K562 (cell line): ENCODE measurements around the gene CCN6. TPM values are rescaled to one million over a fixed set of nuclear protein-coding genes. Genes with fewer than 3 reads are reported as not detected.
"Not testable (repeated sequence)": the region's sequence is repeated elsewhere in the genome, so short reads cannot be mapped to it uniquely, and the experiment has no call there.

Experiments used
- ATAC-seq: fragments of 200-7000 bp; cut with Tn5 transposase; 3 replicates; pipeline ENCODE4 v1.9.1; 2020; ENCODE audit warnings: moderate library complexity
- BruUV-seq: library from RNA; stranded (reverse); fragments of 400-500 nt; replicated peaks from 2 replicates; lab custom pipeline; 2021; lab: Mats Ljungman, UMichigan
- CTCF ChIA-PET: fragments of 300-600 bp; formaldehyde crosslinking; extraction: SDS; loops from one replicate; lab custom pipeline; 2021; ENCODE audit warnings: low intra/inter-chr PET ratio; lab: Yijun Ruan, JAX
- POLR2A ChIA-PET: fragments of 300-600, 350-650 bp; sonication (Branson Sonifier 250); formaldehyde crosslinking; extraction: SDS; loops from one replicate; lab custom pipeline; 2021; ENCODE audit warnings: antibody characterized with exemption, inconsistent platforms; lab: Yijun Ruan, JAX
- DNase-seq, 4 experiments: peaks; one replicate each; pipeline versions ENCODE4 v3.0.0 to v3.0.0-alpha.2; 2011 to 2018; ENCODE audit warnings: low spot score in 3 of 4, mixed read lengths in 3 of 4; ENCODE audit errors: extremely low read depth in 1 of 4
- FAIRE-seq: peaks from 2 replicates; lab custom pipeline; 2011; peaks lifted over from hg19 to GRCh38; lab: Jason Lieb, UNC
- H2AFZ ChIP-seq: 2 replicates; pipeline ENCODE4 v1.6.0; 2011; ENCODE audit warnings: low read depth, low read length, control low read depth, inconsistent platforms
- H3K27ac ChIP-seq: fragments of 200-600 bp; 3 replicates; pipeline ENCODE4 v1.8.0; 2011; ENCODE audit warnings: low read depth, mild to moderate bottlenecking, control low read depth, inconsistent platforms, low read length, moderate library complexity, mixed read lengths; ENCODE audit errors: extremely low read depth
- H3K27me3 ChIP-seq, 2 experiments: fragments of 300-600 bp in 1 of 2; 2 replicates in 1 of 2; 3 replicates in 1 of 2; pipeline versions ENCODE4 v1.6.0 to v1.8.0; 2011; ENCODE audit warnings: inconsistent platforms in 2 of 2, low read length in 2 of 2, mild to moderate bottlenecking in 1 of 2, mixed read lengths in 1 of 2, moderate library complexity in 1 of 2; ENCODE audit not compliant: control insufficient read depth in 2 of 2, insufficient read depth in 2 of 2
- H3K36me3 ChIP-seq: fragments of 300-600 bp; 3 replicates; pipeline ENCODE4 v1.8.0; 2011; ENCODE audit warnings: mild to moderate bottlenecking, low read length, inconsistent platforms; ENCODE audit not compliant: control insufficient read depth, insufficient read depth
- H3K4me1 ChIP-seq, 2 experiments: fragments of 200-600 bp in 1 of 2; replicated peaks in 1 of 2; 2 replicates in 1 of 2; 3 replicates in 1 of 2; pipeline versions ENCODE4 v1.5.1 to v1.8.0; 2011; ENCODE audit warnings: inconsistent platforms in 2 of 2, low read length in 2 of 2, mild to moderate bottlenecking in 1 of 2, mixed read lengths in 1 of 2, moderate library complexity in 1 of 2; ENCODE audit not compliant: control insufficient read depth in 2 of 2, insufficient read depth in 2 of 2
- H3K4me2 ChIP-seq: 2 replicates; pipeline ENCODE4 v1.6.1; 2011; ENCODE audit warnings: low read length, control low read depth, inconsistent platforms, mixed read lengths; ENCODE audit not compliant: insufficient read depth
- H3K4me3 ChIP-seq: fragments of 200-600 bp; sonication (generic), shearing (Covaris generic); 2 replicates; pipeline ENCODE4 v1.5.1; 2016; ENCODE audit warnings: control low read depth, inconsistent platforms
- H3K79me2 ChIP-seq: fragments of 200-600 bp; 3 replicates; pipeline ENCODE4 v1.8.0; 2011; ENCODE audit warnings: low read length, inconsistent platforms; ENCODE audit not compliant: control insufficient read depth, insufficient read depth
- H3K9ac ChIP-seq, 2 experiments: 2 replicates each; pipeline versions ENCODE4 v1.6.0 to v1.6.1; 2011; ENCODE audit warnings: low read depth in 2 of 2, low read length in 2 of 2, control low read depth in 1 of 2, inconsistent platforms in 1 of 2, mild to moderate bottlenecking in 1 of 2, mixed read lengths in 1 of 2; ENCODE audit not compliant: insufficient read depth in 1 of 2
- H3K9me1 ChIP-seq: one replicate; pipeline ENCODE4 v1.6.0; 2011; ENCODE audit warnings: inconsistent platforms, mild to moderate bottlenecking, low read length, moderate library complexity; ENCODE audit not compliant: control insufficient read depth, insufficient read depth
- H3K9me3 ChIP-seq: replicated peaks from 2 replicates; pipeline ENCODE4 v1.5.1; 2011; ENCODE audit warnings: low read depth, low read length, inconsistent platforms; ENCODE audit not compliant: control insufficient read depth, insufficient read depth
- H4K20me1 ChIP-seq: replicated peaks from 2 replicates; pipeline ENCODE4 v1.6.1; 2011; ENCODE audit warnings: low read length, inconsistent platforms, mixed read lengths; ENCODE audit not compliant: control insufficient read depth, insufficient read depth
- MEIS2 ChIP-seq: fragments of 450-650 bp; IDR thresholded peaks from 2 replicates; pipeline ENCODE4 v1.6.1; 2014; ENCODE audit warnings: mild to moderate bottlenecking; ENCODE audit not compliant: partially characterized antibody
- ZNF41 ChIP-seq: fragments of 250-450 bp; sonication (Bioruptor Pico); conservative IDR thresholded peaks from 2 replicates; pipeline ENCODE4 v1.4.0; 2020; ENCODE audit warnings: mild to moderate bottlenecking
- ZNF431 ChIP-seq: sonication (generic); formaldehyde crosslinking; IDR thresholded peaks from 2 replicates; pipeline ENCODE4 v1.8.0; 2022; ENCODE audit warnings: mild to moderate bottlenecking, missing genetic modification reagents
- WGBS: fragments of 100-300 bp; shearing (Covaris generic); methylation state at CpG from one replicate; pipeline ENCODE4 v1.1.6; 2016; ENCODE audit warnings: low coverage, mixed read lengths; ENCODE audit not compliant: insufficient coverage; ENCODE audit errors: missing lambda C conversion rate; 5-methylcytosine and 5-hydroxymethylcytosine counted together
- in situ Hi-C: fragments of 300-500 bp; cut with MboI; formaldehyde crosslinking; loops from 4 replicates; pipeline ENCODE4 v1.15.0; 2018; ENCODE audit warnings: inconsistent platforms, mixed read lengths
- intact Hi-C: fragments of 100-400 bp; cut with micrococcal nuclease; formaldehyde crosslinking; loops from 2 replicates; pipeline ENCODE4 v1.14.2; 2022
- polyA plus RNA-seq, 8 experiments: library from polyadenylated mRNA; depleted of rRNA in 4 of 8; stranded (reverse) in 5 of 8; unstranded in 3 of 8; fragments of >200 nt; fragmentation: Nextera tagmentation in 2 of 8; fragmentation: Illumina TruSeq in 1 of 8; extraction: Ambion mirVana in 2 of 8; extraction: Trizol in 1 of 8; gene quantifications; 2 replicates each; pipeline versions ENCODE4 v1.2.1 to v1.2.3, GENCODE V29; 2011 to 2014; ENCODE audit warnings: inconsistent platforms in 1 of 8, missing spikeins in 1 of 8
- total RNA-seq, 7 experiments: library from RNA; depleted of rRNA in 6 of 7; stranded (reverse); fragments of >200 nt in 6 of 7; fragmentation: Illumina TruSeq in 2 of 7; extraction: Trizol in 2 of 7; gene quantifications; 2 replicates each; pipeline versions ENCODE4 v1.2.1 to v1.2.3, GENCODE V29; 2011 to 2021; ENCODE audit warnings: low replicate concordance in 1 of 7
- TF ChIP-seq, protein P1 (sequence below), 2 experiments: IDR thresholded peaks in 1 of 2; conservative IDR thresholded peaks in 1 of 2; 2 replicates each; pipeline ENCODE4 v1.6.1; 2016; ENCODE audit warnings: low read depth in 2 of 2, mild to moderate bottlenecking in 1 of 2, missing compliant biosample characterization in 1 of 2, missing genetic modification characterization in 1 of 2, moderate library complexity in 1 of 2

Gene CCN6
- total and polyA plus RNA-seq, 9 of the 15 experiments (the other 6 are each of a cell fraction or from before 2014, with no cell fraction given), result 0.04 to 0.62 (median 0.21) TPM; not detected in 2

DNA sequence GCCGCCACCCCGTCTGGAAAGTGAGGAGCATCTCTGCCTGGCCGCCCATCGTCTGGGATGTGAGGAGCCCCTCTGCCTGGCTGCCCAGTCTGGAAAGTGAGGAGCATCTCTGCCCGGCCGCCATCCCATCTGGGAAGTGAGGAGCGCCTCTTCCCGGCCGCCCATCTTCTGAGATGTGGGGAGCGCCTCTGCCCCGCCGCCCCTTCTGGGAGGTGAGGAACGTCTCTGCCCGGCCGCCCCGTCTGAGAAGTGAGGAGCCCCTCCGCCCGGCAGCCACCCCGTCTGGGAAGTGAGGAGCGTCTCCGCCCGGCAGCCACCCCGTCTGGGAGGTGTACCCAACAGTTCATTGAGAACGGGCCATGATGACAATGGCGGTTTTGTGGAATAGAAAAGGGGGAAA is 6.4 kb upstream of the CCN6 start:
- H3K9me1 ChIP-seq, H3K4me2 ChIP-seq, H3K36me3 ChIP-seq, DNase-seq, H3K27ac ChIP-seq, H3K9ac ChIP-seq, H3K79me2 ChIP-seq, H3K4me3 ChIP-seq, intact Hi-C loops, BruUV-seq, POLR2A ChIA-PET, H3K9me3 ChIP-seq, H4K20me1 ChIP-seq, H3K4me1 ChIP-seq, ATAC-seq, H2AFZ ChIP-seq, in situ Hi-C loops, CTCF ChIA-PET, FAIRE-seq: not testable (repeated sequence)
- H3K27me3 ChIP-seq, result peaks cover 13 to 14% of the 10 kb centered on the region in 2 experiments
- 31% methylated on average over 17 of the region's 25 CpGs for WGBS

DNA sequence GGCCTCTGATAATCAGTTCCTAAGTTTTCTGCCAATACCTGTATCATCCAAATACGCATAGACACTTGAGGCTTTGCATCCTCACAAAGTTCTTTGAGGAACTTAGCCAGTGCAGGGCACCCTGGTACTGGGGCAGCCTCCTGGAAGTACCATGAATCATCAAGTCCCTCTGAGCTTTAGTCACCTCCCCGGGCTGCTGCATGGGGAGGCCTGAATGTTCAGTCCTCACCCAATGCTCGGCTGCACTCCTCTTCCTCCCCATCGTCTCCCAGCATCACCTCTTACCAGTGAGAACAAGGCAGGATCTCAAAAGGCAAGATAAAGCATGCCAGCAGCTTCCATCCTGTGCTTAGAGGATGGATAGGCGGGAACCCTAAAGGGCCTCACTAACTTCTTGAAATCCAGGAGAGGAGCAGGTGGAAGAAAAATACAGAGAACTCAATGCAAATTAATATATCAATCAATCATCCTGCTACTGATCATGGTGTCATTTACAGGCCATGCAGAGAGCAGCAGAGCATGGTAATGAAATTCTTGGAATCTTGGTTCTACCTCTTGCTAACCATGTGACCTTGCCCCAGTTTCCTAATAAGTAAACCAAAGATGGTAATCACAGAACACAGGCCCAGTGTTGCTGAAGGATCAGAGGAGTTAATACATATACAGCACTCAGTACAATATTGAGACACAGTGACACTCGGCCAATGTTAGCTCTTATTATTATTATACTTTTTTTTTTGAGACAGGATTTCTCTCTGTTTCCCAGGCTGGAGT is 4.7 kb upstream of the CCN6 start:
- no peak for FAIRE-seq
- 11% methylated on average over 6 of the region's 6 CpGs for WGBS

More for the DNA sequence above, 4.7 kb upstream of the CCN6 start:
- Histone ChIP-seq H2AFZ (no peak overlapping the region), H3K9me1 (no peaks in the 10 kb centered on the region), H4K20me1 (no peaks in the 10 kb centered on the region), H3K4me3 (no peak overlapping the region), H3K9me3 (no peaks in the 10 kb centered on the region), H3K36me3 (no peaks in the 10 kb centered on the region), H3K4me2 (no peak overlapping the region), H3K9ac (no peak overlapping the region), H3K27ac (no peak overlapping the region), H3K27me3 (peaks cover 15 to 31% of the 10 kb centered on the region in 2 experiments), H3K4me1 (peaks cover 0 to 4% of the 10 kb centered on the region in 2 experiments; a peak in 2 of 5 replicates), H3K79me2 (no peaks in the 10 kb centered on the region)
- ChIA-PET POLR2A (interaction anchor here (0.6 kb wide), 2 partner anchors 120 to 338 kb away, joined by 4 to 5 read pairs; no protein-coding TSS in a partner anchor), CTCF (no interaction called here)
- intact Hi-C loops (no loop called here), in situ Hi-C loops (no loop called here)
- TF ChIP-seq MEIS2 (peak; percentile 33), ZNF41 (no peak), ZNF431 (CRISPR knock-in tag) (no peak)
- TF ChIP-seq, protein P1, sequence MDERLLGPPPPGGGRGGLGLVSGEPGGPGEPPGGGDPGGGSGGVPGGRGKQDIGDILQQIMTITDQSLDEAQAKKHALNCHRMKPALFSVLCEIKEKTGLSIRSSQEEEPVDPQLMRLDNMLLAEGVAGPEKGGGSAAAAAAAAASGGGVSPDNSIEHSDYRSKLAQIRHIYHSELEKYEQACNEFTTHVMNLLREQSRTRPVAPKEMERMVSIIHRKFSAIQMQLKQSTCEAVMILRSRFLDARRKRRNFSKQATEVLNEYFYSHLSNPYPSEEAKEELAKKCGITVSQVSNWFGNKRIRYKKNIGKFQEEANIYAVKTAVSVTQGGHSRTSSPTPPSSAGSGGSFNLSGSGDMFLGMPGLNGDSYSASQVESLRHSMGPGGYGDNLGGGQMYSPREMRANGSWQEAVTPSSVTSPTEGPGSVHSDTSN (CRISPR knock-in tag; IDR thresholded peaks at IDR 0.05; ENCODE audit: low read depth), result no peak
- TF ChIP-seq, protein P1 (tag; conservative IDR thresholded peaks at IDR 0.05; ENCODE audit: low read depth), result peak; percentile 37; the same call in 1 of the 2 replicates
- no TSS peak for BruUV-seq
- no peak for DNase-seq
- no peak for ATAC-seq
